HG02938 (cell line): Measurements from ENCODE around the gene MINK1.
"Not testable (repeated sequence)": the region's sequence is repeated elsewhere in the genome, so short reads cannot be mapped to it uniquely, and the experiment has no call there.

ENCODE experiments used
- ATAC-seq: cut with Tn5 transposase; IDR thresholded peaks from one replicate; pipeline ENCODE4 v1.9.1; 2021; ENCODE audit warnings: mild to moderate bottlenecking, moderate library complexity; ENCODE audit not compliant: unreplicated experiment

Gene MINK1

DNA sequence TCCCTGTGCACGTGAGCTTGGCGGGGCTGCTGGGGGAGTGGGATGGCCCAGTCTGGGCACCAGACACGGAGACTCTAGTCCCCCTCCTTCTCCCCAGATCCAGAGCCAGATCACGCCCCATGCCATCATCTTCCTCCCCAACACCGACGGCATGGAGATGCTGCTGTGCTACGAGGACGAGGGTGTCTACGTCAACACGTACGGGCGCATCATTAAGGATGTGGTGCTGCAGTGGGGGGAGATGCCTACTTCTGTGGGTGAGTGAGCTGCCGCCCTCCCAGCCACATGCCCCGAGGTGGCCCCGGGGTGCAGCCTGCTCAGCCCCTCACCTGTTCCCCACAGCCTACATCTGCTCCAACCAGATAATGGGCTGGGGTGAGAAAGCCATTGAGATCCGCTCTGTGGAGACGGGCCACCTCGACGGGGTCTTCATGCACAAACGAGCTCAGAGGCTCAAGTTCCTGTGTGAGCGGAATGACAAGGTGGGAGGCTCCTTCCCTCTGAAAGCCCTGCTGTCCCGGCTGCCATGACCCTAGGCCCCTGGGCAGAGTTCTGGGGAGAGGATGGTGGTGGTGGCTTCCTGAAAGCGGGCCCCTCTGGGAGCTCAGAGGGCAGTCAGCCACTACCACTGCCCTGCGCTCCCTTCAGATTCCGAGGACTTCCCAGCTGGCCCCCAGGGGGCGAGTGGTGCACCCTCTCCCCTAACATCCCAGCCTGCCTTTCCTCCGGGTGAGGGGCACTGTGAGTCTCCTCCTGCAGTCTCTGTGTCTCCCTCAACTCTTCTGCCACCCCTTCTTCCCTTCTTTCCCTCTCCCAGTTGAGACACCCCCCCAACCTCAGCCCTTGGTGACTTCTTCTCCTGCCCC lies 63.4 kb downstream of the MINK1 start:
- no peak for ATAC-seq

DNA sequence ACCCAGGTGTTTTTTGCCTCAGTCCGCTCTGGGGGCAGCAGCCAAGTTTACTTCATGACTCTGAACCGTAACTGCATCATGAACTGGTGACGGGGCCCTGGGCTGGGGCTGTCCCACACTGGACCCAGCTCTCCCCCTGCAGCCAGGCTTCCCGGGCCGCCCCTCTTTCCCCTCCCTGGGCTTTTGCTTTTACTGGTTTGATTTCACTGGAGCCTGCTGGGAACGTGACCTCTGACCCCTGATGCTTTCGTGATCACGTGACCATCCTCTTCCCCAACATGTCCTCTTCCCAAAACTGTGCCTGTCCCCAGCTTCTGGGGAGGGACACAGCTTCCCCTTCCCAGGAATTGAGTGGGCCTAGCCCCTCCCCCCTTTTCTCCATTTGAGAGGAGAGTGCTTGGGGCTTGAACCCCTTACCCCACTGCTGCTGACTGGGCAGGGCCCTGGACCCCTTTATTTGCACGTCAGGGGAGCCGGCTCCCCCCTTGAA lies 64.1 kb downstream of the MINK1 start:
- ATAC-seq, result no peak

DNA sequence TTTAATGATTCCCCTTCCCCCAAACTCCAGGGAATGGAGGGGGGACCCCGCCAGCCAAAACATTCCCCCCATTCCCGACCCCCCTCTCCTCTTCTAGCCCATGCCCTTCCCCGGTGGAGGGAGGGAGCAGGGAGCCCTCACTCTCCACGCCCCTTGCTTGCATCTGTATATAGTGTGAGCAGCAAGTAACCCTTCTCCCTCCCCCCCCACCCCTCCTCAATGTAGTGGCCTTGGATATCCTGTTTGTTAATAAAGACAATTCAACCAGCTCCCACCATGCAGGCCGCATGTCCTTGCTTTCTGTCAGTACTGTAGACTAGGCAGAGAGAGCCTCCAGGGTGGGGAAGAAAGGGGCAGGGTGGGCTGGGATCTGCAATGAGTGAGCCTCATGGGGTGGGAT lies 64.6 kb downstream of the MINK1 start:
- ATAC-seq, result no peak

DNA sequence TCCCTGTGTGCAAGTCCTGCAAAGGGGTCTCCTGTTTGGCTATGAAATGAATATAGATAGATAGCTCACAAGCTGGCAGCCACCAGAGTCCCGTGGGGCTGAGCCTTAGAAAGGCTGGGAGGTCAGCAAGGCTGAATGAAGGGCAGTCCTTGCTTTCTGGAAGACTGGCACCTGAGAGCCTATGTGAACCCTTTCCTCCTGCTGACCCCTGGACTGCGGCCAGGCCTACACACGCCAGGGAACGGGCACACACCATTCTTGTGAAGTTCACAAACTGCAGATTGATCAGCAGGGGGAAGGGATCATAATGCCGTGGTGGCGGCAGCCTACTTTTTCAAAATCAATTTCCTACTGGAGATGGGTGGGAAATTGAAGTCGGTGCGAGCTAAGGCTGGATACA lies 65.2 kb downstream of the MINK1 start:
- ATAC-seq, result no peak

DNA sequence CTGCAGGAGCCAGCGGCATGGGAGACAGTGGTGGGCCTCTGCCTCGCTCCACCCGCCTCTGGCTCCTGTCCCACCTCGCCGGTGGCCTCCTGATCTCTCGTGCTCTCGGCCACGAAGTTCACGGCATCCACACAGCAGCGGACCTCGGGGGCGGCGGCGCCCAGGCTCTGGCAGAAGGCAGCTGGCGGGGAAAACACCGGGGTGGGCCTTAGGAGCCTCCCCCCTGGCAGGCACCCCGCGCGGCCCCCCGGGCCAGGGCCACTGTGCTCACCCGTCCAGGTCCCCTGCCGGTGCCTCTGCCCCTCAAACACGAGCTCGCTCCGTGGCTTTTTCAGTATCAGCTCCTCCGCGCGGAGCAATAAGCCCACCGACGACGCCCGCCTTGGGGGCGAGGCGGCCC lies 65.8 kb downstream of the MINK1 start:
- ATAC-seq, result no peak

DNA sequence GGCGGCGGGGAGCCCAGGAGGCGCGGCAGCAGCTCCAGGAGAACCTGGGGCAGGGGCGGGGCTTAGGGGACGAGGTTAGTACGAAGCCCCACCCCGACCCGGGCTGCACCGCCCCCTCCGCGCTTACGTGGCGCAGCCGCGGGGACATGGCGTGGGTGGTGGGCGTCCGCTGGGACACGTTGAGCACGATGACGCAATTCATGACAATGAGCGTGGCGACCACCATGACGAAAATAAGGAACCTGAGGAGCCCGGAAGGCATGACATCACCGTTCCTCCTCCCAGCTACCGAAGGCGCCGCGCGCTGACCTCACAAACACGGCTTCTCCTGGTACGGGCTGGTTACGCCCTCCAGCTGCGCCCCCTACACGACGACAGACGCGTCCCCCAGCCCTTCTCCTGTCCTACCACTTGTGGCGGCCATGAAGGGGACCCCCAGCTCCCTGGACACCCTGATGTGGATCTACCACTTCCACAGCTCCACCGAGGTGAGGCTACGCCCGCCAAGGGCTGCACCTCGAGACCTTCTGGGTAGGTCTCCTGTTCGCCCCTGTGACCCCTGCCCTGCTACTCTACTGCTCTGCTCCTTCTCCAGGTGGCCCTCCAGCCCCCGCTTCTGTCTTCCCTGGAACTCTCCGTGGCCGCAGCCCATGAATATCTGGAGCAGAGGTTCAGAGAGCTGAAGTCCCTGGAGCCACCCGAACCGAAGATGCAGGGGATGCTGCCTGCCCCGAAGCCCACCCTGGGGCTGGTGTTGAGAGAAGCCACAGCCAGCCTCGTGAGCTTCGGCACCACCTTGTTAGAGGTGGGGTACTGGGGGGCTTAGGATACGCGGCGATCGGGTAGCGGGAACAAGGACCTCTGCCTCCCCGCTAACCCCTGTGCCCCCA lies 66.4 kb downstream of the MINK1 start, which contains the start of gene C17orf107:
Gene C17orf107, plus strand, starts transcription at position 196 of the 890 bp plus-strand sequence. Its CDS starts 227 bp downstream, at position 423.
- ATAC-seq, result no peak

DNA sequence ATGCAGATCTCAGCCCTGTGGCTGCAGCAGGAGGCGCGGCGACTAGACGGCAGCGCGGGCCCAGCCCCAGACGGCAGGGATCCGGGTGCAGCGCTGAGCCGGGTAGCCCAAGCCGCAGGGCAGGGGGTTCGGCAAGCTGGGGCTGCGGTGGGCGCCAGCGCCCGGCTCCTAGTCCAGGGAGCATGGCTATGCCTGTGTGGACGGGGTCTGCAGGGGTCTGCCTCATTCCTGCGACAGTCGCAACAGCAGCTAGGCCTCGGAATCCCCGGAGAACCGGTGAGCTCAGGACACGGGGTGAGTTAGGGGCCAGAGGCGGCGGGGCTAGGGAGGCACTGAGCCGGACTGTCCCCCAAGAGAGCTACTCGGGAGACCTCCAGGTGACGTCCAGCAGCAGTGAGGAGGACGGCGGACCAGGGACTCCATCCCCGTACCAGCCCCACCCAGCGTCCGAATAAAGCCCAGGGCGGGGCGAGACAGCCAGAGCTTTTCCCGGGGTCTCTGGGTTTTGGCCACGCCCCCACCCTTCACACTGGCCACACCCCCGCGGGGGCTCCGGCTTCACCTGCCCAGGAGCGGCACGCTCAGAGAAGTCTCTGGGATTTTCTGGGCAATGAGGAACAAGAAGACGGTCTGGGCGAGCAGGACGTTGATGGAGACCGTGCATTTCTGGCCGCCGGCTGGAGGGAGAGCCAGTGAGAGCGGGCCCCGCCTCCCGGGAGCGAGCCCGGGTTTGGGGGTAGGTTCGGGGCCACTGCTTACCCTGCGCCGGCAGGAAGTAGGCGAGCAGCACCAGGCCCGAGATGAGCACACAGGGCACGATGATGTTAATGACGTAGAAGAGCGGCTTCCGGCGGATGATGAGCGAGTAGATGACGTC lies 67.3 kb downstream of the MINK1 start:
- no peak for ATAC-seq

DNA sequence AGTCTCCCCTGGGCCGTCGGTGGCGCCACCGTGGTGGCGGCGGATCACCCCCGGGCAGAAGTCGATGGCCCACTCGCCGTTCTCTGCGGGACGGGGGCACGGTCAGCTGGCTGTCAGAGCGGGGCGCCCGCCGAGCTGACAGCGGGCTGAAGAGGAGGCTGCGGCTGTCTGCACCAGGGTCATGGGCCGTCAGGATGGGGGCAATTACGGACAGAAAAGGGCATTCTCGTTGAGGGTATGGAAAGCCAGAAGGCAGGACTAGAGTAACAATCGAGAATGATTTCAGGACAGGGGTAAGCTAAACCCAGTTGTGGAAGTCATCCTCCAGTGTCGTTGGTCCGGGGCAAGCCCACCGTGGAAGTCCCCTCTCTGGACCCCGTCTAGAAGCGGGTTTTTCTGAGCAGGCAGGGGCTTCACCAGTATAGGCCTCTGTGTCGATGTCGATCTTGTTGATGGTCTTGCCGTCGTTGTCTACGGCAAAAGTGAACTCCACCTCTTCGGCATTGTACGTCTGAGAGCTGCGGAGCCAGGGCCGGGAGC lies 68.0 kb downstream of the MINK1 start:
- no peak for ATAC-seq

DNA sequence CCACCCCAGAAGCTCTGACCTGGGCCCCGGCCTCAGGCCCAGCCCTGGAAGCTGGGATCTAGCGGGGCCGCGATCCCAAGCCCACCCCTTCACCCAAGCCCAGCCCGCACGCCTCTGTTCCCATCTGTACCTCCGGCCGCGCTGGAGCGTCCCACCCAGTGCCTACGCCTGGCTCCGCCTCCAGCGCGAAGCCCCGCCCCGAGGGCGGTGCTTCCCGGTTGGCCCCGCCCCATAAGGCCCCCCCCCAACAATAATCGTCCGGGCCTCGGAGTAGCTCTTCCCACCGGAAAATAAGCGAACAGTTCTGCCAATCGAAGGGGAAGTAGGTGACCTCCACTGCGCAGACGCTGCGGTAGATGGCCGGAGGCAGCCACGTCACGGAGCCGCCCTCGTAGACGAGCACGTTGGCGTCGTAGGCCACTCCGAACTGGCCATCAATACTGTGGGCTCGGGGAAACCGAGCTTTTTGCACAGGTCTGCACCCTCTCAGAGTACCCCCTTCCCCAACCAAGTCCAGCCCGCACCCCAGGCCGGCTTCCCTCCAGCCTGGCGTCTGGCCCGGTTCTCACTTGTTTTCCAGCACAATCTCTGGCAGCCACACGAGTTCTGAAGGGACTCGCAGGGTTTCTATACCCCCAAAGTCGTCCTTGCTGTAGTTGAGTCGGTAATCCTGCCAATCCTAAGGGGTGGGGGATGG lies 68.7 kb downstream of the MINK1 start:
- no peak for ATAC-seq

DNA sequence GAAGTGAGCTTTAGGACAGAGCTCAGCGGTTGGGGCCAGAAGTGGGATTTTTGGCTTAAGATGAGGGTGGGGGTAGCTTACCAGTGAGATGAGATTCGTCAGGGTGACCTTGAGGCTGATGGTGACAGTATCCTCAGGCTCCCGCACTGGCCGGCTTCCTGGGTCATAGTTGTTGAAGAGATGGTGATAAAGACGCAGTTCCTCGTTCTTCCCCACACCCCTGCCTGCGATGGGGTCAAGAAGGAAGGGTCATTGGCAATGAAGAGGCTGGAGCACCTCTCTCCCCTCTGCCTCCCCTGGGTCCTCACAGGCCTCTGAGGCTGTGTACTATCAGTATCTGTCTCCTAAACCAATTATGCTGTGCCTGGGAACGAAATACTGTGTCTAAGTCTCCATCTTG lies 69.4 kb downstream of the MINK1 start:
- no peak for ATAC-seq

DNA sequence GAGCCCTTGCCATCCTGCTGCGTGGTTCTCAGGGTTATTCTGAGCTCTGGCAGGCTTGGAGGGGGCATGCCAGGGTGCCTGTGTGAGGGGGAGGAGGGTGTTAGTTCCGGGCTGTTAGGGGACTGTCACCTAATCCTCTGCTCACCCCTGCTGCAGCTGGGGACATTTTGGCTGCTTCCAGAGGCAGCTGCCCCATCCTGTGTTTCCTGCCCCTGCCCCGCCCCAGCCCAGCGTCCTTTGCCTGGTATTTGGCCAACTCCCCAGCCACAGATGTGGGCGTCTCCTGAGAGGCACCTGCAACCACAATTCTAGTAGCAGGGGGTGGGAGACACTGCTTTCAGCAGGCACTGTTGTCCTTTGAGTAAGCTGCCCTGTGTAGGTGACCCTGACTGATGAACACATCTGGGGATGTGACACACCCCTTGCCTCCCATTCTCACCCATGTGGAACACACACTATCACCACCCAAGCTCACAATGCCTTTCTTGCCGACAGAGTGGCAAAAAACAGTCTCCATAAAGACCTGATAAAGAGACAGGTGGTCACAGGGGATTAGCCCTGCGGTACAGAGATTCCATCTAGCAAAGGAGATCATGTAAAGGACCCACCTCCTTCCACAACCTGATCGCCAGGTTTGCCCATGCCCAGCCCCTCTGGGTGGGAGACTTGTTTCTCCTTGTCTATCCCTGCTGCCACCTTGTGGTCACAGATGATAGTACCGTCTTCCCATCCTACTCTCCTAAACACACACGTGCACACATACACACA lies 70.1 kb downstream of the MINK1 start, which contains the start of gene CHRNE:
Gene CHRNE, minus strand, starts transcription at position 48 of the 768 bp plus-strand sequence. Its CDS starts 35 bp downstream, at position 13.
- no peak for ATAC-seq

DNA sequence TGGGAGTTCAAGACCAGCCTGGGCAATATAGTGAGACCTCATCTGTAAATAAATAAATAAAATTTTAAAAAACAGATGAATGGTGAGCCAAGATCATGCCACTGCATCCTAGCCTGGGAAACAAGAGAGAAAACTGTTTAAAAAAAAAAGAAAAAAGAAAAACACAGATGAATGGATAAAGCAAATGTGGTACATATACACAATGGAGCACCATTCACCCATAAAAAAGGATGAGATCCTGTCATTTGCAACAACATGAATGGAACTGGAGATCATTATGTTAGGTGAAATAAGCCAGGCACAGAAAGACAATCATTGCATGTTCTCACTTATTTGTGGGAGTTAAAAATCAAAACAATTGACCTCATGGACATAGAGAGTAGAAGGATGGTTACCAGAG lies 73.5 kb downstream of the MINK1 start:
- not testable (repeated sequence) for ATAC-seq

DNA sequence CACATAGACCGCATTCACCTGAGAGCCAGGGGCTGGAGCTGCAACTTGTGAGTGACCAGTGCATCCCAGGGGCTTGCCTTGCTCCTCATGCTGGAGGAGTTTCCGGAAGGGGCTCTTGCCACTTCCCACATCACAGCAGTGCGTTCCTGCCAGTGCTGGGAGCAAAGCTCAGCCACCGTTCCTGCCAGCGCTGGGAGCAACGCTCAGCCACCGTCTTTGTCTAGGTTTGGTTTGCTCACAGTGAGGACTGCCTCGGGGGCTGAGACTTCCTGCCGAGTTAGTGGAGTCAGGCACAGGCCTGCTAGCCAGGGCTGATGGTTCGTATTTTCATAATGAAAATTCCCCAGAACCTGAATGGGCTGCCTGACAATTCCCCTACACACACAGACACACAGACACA lies 75.2 kb downstream of the MINK1 start:
- no peak for ATAC-seq

DNA sequence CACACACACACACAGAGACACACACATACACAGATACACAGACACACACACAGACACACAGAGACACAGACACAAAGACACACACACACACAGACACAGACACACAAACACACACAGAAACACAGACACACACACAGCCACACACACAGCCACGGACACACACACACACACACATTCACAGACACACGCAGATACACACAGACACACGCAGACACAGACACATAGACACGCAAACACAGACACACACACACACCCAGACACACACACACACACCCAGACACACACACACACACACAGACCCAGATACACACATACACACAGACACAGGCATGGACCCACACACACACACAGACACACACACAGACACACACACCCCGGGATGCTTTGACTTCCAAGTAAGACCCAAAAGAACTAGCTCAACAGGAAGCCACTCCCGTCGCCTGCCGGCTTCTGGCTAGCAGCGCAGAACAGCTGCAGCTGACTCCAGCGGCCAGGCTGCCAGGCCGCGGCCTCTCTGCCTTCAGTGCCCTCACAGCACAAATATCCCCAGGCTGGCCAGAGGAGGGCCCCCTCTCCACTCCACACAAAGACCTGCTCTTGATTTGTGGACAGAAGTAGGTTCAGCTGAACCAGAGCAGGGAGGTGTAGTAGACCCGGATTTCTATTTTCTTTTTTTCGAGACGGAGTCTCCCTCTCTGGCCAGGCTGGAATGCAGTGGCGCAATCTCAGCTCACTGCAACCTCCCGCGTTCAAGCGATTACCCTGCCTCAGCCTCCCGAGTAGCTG lies 75.8 kb downstream of the MINK1 start:
- no peak for ATAC-seq

DNA sequence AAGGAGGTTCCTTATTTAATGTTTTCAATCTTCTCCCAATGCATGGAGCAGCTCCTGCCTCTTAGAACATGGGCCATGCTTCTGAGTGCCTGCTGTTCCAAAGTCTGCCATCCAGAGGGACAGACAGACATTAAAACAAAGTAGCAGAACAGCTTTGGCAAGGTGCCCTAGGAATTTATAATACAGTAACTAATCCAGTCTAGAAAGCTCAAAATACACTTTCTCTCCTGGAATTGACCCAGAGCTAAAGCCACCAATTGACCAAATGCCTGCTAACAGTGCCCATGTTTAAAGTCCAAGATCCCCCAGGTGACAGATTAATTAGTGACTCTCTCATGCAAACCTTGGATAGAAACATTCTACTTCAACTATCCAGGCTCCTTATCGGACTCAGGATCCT lies 80.9 kb downstream of the MINK1 start:
- no peak for ATAC-seq

DNA sequence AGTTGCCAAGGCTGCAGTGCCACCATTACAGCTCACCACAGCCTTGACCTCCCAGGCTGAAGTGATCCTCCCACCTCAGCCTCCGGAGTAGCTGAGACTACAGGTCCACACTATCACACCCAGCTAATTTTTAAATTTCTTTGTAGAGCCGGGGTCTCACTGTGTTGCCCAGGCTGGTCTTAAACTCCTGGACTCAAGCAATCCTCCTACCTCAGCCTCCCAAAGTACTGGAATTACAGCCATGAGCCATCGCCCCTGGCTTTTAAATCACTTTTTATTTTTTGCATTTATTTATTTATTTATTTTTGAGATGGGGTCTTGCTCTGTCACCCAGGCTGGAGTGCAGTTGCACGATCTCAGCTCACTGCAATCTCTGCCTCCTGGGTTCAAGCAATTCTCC lies 81.4 kb downstream of the MINK1 start:
- ATAC-seq, result not testable (repeated sequence)

DNA sequence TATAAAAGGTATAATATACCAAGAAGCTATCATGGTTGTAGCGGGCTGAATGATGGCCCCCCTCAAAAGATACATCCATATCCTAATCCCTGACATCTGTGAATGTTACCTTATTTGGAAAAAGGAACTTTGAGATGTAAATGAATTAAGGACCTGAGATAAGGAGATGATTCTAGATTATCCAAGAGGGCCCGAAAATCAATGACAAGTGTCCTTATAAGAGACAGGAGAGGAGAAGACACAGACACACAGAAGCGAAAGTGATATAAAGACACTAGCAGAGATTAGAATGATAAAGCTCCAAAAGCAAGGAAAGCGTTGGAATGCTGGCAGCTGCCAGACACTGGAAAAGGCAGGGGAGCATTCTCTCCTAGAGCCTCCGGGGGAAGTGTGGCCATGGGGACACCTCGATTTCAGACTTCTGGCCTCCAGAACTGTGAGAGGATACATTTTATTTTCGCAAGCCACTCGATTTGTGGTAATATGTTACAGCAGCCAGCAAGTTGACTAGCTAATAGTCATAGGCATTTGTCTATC lies 86.4 kb downstream of the MINK1 start:
- ATAC-seq, result no peak
